ENCODE measurements around the gene RSRC1.
A peak's percentile ranks its signal among the peaks of the same experiment; 100 is the strongest.
"Not testable (repeated sequence)": the region's sequence is repeated elsewhere in the genome, so short reads cannot be mapped to it uniquely, and the experiment has no call there.

Gene RSRC1, protein sequence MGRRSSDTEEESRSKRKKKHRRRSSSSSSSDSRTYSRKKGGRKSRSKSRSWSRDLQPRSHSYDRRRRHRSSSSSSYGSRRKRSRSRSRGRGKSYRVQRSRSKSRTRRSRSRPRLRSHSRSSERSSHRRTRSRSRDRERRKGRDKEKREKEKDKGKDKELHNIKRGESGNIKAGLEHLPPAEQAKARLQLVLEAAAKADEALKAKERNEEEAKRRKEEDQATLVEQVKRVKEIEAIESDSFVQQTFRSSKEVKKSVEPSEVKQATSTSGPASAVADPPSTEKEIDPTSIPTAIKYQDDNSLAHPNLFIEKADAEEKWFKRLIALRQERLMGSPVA

DNA sequence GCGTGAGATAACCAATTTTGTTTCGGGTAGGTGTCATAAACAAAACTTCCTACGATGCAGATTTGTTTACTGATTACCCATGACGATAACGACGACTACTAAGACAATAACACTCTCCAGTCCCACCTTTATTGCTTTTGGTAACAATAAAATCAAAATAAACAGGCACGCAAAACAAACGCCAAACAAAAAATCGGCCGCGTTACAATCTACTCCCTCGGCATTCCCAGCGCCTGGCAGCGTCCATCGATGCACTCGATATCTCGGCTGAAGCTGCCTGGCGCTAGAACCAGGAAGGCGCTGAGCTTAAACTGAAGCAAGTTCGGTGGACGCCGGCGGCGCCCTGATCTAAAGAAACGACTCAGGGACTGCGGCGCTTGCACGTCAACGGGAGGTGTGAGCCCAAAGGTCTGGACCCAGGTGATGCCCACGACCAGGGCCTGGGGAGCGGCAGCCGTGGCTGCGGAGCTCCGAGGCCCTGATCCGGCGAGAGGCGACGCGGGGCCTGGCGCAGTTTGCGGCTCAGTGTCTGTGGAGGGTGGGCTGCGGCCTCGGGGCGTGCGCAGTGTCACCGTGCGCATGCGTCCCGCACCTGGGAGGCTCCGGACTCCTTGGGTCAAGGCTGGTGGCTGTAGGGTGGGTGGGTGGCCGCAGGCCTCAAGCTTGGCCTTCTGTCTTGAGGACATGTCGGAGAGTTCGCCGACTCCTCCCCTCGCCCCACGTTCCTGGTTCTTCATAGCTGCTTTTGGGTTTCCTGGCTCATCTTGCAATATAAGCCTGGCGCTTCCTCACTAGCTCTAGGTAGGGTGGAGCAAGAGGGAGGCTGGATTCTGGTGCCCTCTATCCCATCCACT is at the start of gene RSRC1:
Gene RSRC1 (plus strand): TSS at position 286 of the 854 bp plus-strand sequence. CDS start 12,016 bp downstream, outside the sequence.
- peak; percentile 82 for DNase-seq

DNA sequence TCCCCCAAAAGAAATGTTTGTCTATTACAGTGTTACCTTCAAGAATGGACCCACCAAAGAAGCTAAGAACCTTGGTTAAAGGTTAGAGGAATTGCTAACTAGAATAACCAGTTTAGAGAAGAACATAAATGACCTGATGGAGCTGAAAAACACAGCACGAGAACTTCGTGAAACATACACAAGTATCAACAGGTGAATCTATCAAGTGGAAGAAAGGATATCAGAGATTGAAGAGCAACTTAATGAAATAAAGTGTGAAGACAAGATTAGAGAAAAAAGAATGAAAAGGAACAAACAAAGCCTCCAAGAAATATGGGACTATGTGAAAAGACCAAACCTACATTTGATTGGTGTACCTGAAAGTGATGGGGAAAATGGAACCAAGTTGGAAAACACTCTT is 44.3 kb upstream of the RSRC1 start:
- not testable (repeated sequence) for DNase-seq

DNA sequence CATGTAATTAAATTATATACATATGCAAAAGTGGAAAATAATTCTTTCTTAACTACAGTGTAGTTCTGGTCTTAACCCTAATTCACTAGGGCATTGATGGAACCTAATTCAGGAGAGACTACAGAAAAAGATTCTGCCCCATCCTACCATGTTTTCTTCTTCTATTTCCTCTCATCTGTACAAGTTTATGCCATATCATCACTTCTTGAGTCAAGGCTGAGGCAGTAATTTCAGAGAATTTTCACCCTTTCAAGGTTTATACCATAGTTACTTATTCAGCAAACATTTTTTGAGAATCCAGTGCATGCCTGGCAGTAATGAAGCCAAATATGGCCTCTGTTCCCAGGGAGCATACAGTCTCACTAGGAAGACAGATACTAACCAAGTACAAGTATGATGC is 37.1 kb upstream of the RSRC1 start:
- no peak for DNase-seq

DNA sequence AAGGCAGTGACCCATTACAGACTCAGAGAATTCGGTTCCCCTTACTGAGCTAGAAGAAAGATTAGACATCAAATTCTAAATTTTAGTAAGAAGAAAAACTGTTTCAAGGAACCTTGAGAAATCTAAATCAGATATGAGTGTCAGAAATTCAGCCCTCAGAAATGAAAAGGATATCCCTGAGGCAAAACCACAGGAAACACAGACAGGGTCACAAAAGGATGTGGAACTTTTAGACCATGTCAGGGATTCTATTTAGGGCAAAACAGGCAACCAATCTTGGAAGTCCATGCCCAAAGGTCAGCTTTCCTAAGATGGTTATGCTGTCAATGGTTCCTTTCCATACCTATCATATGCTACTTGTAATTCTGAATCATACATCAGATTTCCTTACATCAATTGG is 35.3 kb upstream of the RSRC1 start:
- no peak for DNase-seq

DNA sequence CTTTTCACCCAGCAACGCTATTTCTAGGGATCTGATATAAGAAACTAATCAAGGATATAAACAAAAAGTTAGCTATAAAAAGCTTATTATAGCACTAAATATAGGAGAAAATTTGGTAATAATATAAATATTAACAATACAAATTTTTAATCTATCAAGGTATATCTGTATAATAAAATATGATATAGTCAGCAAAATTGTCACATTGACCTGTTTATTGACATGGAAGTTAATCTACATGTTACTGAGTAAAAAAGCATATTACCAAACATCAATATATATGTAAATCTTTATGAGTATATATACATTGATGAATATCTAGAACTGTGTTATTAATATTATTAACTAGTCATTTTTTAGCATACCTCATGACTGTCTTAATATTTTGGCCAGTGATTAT is 30.3 kb upstream of the RSRC1 start:
- DNase-seq, result no peak

DNA sequence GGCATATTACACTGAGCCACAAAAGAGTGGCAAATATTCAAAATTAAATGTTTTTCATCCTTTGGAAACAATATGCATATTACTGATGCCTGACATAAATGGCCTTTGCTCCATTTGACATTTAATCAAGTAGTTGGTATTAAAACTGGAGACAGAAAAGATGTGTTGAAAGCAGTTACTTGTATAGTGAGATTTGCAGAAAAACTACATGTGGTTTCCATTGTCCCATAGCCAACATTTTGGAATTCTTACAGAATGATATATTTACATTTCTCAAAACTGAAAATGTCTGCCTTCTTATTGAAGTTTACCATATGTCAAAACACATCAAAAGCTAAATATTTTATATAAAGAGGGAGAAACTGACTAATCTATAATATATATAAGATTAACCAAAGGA is 25.2 kb upstream of the RSRC1 start:
- no peak for DNase-seq

DNA sequence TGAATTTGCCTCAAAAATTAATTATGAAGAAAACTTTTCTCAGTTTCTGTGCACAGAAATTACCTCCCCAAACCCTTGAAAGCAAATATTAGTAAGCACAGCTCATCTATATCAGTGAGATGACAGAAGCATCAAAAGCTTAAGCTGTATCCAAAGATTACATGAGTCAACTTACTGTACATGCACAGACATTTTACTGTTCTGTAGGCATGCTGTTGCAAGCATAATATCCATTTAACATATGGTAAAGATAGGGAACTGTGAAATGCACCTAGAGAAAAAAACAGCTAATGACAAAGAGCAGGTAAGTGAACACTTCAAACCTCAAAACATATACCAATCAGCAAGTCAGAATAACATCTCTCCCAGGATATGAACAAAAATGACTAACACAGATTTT is 24.5 kb upstream of the RSRC1 start:
- no peak for DNase-seq

DNA sequence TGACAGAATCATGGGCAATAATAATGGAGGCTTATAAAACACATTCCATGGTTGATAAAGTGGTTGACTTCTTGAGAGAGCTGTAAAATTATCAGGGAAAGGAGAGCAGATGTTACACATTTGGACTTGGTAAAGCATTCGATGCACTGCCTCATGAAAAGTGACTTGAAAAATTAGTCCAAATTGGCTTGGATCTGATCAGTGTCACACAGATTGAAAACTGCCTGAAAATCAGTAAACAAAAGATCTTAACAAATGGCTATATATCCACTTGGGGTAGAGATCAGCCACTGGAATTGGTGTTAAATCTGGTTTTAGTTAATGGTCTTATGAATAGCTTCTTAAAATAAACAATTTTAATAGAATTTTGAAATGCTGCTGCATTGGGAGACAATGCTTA is 24.0 kb upstream of the RSRC1 start:
- no peak for DNase-seq

DNA sequence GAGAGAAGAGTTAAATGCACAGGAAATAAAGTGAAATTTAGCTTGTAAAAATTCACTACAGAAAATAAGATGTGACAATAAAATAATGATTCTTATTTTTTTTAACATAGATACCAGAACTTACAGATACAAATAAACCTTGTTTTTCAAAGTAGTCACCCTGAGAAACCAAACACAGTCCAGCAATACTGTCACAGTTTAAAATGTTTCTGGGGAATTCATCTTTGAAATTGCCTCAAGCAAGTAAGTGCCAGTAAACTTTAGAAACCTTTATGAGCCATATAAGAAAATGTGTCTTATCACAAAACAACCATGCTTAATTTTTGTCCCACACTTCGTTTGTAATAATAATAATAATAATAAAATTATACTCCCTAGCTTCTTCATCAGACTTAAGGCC is 23.5 kb upstream of the RSRC1 start:
- DNase-seq, result no peak

DNA sequence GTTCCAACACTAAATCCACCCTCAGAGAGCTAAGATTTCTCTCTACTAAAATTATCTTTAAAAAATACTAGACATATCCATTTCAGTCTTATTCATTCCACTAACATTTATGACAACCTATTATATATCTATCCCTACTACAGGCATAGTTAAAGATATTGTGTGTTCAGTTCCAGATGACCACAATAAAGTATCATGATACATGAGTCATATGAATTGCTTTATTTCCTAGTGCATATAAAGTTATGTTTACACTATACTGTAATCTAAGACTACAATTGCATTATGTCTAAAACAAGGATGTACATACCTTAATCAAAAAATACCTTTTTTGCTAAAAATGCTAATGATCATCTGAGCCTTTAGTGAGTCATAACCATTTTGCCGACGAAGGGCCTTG is 23.1 kb upstream of the RSRC1 start:
- DNase-seq, result no peak

DNA sequence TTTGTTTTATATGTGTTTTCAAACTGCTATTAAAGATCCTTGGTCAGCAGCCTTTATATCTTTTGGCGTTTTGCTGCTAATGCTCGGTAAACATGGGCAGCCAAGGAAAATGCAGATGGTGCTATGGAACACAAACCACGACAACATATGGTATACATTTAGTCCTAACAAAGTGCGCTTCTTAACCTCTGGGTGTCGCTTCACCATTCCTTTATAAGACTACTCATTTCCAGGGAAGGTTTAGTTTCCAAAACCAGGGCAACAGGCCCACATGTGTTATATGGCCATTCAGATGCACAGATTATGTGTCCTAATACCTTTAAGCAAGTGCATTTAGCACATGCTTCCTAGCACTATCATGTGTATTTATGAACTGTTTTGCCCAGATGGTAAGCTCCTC is 18.4 kb upstream of the RSRC1 start:
- no peak for DNase-seq

DNA sequence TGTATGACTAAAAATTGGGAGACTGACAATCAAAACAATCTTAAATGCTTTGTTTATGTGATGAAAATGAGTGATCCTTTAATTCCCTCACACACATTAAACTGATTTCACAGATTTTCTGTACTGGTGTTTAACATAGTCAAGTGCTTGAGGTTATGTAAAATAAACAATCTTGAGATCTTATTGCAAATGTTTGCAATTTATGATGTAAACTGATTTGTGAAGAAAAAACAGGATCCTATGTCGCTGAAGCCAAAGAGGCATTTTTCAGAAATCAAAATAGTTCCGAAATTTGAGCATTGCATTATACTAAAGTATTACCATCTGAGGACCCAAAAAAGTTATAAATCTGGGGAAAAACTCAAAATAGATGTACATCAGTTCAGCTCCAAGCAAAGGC is 16.4 kb upstream of the RSRC1 start:
- no peak for DNase-seq

DNA sequence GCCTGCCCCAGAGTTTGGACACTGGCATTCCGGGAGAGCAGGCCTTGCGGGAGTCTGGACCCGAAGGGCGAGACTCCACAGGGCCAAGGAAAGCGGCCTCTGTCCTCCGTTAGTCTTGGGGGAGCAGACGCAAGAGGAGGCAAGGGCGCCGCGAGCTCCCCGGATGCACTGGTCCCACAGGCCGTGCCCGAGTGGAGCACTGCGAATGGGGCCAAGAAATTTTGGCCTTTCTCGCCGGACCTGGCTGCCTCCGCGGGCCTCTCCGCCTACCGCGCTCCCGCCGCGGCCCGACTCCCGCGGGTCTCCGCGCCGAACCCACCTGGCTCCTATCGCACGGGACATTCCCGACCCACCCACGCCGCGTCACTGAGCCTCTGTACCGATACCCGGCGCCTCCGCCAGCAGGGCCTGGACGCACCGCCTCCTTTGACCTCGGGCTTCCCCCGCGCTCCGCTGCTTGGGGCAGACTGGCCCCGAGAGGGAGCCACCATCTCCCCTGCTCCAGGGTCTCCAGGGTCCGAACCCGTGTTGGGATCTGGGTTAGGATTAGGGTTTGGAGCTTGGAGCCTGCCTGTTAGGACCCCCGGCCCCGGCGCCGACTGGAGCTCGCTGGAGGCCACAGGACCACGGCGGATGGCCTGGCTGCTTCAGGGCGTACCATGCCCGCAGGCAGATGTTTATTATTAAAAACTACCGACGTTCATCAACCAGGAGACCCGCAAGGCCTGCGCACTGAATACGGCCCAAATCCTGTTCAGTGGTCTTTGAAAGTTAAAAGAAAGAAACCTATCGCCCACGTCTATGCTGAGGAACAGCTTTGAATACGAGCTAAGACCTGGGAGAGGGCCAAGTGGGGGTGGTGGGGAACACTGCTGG is 15.4 kb upstream of the RSRC1 start:
- DNase-seq, result no peak

DNA sequence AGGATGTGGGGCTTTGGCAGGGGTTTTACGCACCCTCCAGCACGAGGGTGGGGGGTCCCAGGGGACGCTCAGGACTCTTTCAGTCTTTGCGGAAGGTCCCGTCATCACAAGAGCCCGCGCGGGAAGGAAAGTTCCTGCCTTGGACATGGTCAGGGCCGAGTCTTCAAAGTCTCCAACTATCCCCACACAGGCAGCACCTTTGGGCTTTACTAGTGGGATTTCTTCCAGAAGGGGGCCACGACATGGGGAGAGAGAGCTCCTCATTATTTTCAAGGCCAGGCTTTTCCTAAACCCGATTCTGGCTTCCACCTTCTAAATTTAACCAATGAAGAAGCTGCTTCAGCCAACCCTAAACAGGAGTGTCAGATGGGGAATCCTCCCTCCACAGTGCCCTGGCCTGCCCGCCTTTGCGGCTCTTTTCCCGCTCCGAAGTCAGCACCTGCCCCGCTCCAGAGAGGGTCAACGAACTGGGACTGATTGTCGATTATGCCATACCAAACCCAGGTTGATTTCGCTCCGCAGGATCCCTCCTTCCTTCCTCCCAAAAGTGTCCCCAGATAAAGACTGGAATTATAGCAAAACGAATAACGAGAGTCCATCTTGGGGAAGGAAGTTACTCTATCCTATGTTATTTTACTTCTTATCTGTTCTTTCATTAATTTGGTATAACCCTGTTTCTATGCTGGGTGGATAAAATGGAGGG is 14.6 kb upstream of the RSRC1 start:
- DNase-seq, result no peak

DNA sequence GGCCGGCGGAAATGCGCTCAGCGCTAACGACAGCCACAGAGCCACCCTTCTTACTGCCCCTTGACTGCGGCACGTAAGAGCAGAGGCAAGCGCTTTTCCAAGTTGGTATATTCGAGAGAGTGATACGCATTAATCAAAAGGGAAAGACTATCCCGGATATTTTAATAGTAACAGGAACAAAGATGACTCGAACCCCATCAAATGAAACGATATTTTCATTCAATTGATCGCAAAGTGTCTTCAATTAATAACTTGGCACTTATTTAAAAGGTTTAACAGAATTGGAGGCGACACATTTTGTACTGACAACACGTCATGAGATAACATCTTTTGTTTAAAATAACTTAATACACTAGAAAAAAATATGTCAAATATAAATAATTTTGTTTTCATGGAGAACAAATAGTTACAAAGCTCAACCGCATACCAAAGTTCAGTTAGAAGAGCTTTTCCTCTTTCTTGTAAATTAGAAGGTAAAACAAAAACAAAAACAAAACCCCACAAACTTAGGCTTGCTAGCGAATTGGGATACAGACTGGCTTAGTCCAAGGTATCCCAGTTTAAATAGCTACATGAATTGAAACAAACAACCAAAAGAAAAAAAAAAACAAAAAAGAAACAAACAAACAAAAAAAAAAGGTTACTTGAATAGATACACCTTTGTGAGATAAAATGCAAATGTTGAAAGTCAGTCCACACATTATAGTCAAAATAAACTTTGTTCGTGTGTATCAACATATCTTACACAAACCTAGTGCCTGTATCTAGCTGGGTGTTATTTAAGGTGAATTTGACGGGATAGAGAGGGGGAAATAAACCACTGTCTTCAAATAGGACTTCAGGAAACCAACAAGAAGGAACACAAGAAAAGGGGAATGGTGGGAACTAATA is 13.8 kb upstream of the RSRC1 start:
- DNase-seq, result no peak

DNA sequence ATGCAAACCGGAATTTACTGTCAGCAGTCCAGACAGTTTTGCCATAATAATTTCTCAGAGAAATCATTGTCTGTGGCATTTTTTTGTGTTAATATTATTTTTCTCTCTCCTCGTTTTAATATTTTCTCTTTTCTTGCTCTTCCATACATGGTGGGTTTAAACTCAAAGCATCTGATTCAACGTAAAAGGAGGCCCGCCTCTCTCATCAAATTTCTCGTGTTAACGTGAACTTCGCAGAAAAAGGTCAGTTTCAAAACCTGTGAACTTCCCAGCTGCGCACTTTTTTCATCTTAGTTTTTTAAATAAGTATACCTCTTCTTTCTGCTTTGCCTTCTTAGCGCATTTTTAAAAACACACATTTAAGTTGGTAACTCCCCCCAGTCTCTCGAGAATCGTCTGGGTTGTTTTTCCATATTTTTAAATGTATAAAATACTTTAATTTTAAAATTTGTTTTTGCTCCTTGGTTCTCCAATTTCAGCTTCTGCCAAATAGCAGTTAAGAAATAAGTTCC is 12.8 kb upstream of the RSRC1 start:
- DNase-seq, result no peak

DNA sequence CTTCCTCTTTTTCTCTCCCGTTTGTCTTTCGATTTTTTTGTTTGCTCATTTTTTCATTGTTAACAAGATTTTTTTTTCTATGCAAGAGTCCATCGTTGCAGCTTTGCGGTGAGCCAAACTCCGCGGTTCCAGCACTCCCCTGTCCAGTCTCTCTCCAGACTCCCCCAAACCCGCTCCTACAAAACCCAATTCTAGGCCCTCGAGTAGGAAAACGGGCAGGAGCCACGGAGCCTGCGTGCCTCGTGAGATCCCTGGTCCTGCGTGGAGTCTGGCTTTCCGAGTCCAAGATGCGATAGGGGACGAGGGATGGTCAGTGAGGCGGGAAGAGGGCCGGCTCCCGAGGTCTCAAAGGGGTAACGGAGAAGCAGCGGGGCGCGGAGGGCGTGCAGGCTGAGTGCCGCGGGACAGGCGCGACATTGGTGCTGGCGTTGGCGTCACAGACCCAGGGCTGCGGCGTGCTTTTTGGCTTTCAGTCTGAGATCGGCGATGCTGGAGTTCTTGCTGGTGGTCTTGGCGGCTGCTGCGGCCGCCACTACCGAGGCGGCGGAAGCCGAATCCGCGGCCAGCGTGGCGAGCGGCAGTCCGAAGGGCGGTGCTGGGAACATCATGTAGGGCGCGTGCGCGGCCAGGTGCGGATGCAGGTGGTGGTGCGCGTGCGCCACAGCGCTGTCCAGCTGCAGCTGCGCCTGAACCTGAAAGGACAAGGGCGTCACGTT is 12.1 kb upstream of the RSRC1 start:
- DNase-seq, result peak; percentile 76

DNA sequence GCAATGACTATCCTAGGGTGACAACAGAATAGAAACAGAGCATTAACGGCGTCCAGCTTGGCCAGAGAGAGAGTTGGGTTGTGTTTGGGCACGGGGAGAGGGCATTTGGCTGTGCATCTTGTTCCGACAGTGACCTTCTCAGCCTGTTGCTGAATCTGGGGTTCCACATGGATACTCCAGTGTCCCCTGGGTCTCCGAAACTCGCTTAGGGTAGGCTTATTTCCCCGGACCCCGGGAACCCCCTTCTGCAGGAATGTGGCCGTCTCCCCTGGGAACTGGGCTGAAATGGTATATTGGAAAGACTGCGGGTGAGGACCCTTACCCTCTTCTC is 11.6 kb upstream of the RSRC1 start:
- no peak for DNase-seq

DNA sequence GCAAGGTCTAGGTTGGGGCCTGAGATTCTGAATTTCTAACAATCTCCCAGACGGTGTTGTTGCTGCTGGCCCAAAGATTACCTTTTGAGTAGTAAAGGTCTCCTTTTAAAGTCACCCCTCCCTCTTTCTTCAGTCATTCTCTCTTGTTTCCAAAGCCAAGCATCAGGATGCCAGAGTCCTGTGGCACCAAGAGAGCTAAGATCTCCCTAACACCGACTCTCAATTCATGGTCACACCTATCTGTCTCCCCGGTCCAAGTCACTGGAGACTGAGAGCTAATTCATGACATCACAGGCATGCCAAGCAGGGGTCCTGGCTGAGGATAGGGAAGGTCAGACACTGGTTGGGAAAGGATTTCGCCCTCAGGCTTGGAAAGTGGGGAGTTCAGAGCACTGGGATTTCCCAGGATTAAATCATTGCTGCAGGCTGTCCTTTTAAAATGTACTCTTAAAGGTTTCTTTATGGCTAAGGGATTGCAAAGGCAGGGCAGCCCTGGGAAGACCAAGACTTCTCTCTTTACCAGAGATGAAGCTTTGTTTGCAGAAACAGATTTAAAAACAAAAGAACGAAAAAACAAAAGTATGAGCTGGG is 11.0 kb upstream of the RSRC1 start:
- no peak for DNase-seq

DNA sequence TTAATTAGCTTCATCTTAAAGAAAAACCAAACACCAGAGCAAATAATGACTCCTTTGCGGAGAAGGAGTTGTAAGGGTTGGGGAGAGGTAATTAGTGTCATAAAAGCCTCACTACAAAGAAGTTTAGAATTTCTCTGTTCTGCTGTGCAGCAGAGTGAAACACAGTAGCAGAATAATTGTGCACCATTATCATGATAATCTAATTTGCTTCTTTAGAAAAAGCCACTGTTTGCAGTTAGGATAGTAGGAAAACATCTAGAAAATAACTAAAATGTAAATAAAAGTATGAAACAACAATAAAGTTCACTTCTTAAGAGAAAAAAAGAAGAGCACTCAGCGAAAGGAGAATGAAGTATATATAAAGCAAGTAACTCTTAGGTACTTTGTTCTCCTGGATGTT is 9.2 kb upstream of the RSRC1 start:
- DNase-seq, result no peak
